Measurements from ENCODE around the gene AGRN.

- no peak for TF ChIP-seq CTCF (IDR thresholded peaks at IDR 0.05)
- TF ChIP-seq POLR2A (IDR thresholded peaks at IDR 0.05), result peak; percentile 62 to 73
Measured at GRCh38 chr1:1006305-1007159, 13.4 kb upstream of the AGRN start.

Measured in Peyer's patch (tissue), 4 donors.